ENCODE measurements around the gene MVD.

- TF ChIP-seq CTCF (IDR thresholded peaks at IDR 0.05) (no peak), POLR2A (IDR thresholded peaks at IDR 0.05) (no peak)
Observed at GRCh38 chr16:88626646-88627045, 36.2 kb downstream of the MVD start.

Measured in right lobe of liver (tissue), 4 donors.